GM21381 (cell line): ENCODE measurements around the gene ACTG2.
"Not testable (repeated sequence)": the region's sequence is repeated elsewhere in the genome, so short reads cannot be mapped to it uniquely, and the experiment has no call there.

Experiments
- ATAC-seq: cut with Tn5 transposase; IDR thresholded peaks from one replicate; pipeline ENCODE4 v1.9.1; 2021; ENCODE audit warnings: mild to moderate bottlenecking, moderate library complexity; ENCODE audit not compliant: unreplicated experiment

The ACTG2 gene

GRCh38 chr2:73891276-73891901 lies 1.4 kb upstream of the ACTG2 start:
- no peak for ATAC-seq

- no peak for ATAC-seq
Measured at GRCh38 chr2:73893764-73894474, 1.1 kb downstream of the ACTG2 start.

GRCh38 chr2:73894475-73894850 lies 1.7 kb downstream of the ACTG2 start:
- ATAC-seq, result no peak

GRCh38 chr2:73894877-73895276 lies 2.1 kb downstream of the ACTG2 start:
- no peak for ATAC-seq

DNA sequence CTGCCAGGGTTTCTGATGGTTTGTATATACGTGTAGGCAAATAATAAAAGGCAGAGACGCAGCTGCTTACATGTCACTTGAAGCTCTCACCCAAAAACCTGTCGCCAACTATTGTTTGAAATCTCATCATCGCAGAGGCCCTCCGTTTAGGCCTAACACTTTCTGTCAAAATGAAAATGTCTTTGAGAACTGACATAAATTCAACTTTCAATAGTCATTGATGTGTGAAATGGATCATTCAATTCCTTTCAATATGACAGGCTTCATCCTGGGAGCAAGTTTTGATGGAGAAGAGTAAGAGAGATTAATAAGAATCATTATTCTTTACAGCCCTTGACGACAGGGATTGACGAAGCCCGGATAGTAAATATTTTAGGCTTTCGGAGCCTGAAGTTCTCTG lies 2.7 kb downstream of the ACTG2 start:
- ATAC-seq, result no peak

GRCh38 chr2:73896362-73897239 lies 3.8 kb downstream of the ACTG2 start:
- ATAC-seq, result no peak

DNA sequence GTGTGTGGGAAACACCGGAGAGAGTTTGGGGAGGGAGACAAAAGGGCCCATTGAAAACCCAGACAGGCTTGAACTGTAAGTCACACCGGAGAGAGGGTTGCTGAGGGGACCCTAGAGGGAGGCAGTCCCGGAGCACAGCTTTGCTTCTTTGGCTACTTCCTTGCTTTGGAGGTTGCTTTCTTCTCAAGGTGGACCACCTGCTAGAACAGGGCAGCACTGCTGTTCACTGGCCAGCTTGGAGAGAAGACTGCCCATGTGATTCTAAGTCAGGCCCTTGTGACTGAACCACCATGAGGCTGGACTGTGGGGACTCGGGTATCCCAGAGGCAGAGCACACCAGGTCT lies 4.4 kb downstream of the ACTG2 start:
- ATAC-seq, result no peak

DNA sequence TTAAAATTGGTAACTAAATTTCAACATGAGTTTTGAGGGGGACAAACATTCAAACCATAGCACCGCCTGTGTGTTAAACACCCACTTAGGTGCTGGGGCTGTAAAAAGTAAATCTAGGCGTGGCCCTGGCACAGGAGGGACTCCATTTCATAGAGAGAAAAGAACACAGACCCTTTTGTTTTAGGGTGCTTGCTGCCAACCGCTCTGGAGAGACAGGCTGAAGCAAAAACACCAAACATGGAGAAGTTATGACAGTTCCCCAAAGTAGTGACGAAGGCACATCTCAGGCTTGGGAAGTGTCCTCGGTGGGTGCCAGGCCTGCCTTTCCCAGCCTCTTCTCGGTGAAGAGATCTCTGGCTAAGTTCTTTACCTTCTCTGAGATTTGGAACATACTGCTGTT lies 5.1 kb downstream of the ACTG2 start:
- no peak for ATAC-seq

- no peak for ATAC-seq
Measured at GRCh38 chr2:73899801-73900336, 7.1 kb downstream of the ACTG2 start.

GRCh38 chr2:73901143-73901542 lies 8.3 kb downstream of the ACTG2 start:
- no peak for ATAC-seq

GRCh38 chr2:73902284-73902683 lies 9.5 kb downstream of the ACTG2 start:
- ATAC-seq, result no peak

- ATAC-seq, result no peak
Measured at GRCh38 chr2:73903313-73903712, 10.5 kb downstream of the ACTG2 start.

- ATAC-seq, result not testable (repeated sequence)
Measured at GRCh38 chr2:73903949-73904613, 11.3 kb downstream of the ACTG2 start.

GRCh38 chr2:73904952-73905351 lies 12.1 kb downstream of the ACTG2 start:
- no peak for ATAC-seq

- ATAC-seq, result no peak
Measured at GRCh38 chr2:73906847-73907505, 14.2 kb downstream of the ACTG2 start.

- no peak for ATAC-seq
Measured at GRCh38 chr2:73907840-73908452, 15.1 kb downstream of the ACTG2 start.

DNA sequence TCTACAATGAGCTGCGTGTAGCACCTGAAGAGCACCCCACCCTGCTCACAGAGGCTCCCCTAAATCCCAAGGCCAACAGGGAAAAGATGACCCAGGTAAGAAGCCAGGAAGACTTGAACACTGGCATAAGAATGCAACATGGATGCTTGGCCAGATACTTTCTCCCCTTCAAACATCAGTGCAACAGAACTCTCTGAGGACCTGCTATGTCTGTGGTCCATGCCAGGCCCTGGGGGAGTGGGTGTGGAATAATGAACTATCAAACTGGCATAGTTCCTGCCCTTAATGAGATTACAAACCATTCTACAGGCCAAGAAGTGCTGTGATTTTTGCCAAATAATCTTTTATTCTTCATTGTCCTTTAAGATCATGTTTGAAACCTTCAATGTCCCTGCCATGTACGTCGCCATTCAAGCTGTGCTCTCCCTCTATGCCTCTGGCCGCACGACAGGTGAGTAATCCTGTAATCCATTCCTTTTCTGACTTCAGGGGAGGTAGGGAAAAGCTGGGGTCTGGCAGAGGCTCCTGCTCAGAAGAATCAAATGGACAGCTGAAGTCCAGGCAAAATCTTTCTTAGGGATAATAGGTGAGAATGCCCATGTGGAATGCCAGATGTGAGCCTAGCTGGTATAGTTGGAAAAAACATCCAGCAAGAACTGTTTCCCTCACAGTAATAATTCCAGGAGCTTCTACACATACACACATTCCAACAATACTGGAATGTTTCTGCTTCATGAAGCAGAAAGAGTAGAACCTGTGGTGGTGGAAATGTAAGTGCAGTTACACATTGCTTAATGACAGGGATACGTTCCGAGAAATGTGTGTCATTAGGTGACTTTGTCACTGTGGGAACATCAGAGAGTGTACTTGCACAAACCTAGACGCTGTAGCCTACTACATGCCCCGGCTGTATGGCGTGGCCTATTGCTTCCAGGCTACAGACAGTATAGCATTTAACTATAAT lies 16.2 kb downstream of the ACTG2 start:
- ATAC-seq, result no peak

DNA sequence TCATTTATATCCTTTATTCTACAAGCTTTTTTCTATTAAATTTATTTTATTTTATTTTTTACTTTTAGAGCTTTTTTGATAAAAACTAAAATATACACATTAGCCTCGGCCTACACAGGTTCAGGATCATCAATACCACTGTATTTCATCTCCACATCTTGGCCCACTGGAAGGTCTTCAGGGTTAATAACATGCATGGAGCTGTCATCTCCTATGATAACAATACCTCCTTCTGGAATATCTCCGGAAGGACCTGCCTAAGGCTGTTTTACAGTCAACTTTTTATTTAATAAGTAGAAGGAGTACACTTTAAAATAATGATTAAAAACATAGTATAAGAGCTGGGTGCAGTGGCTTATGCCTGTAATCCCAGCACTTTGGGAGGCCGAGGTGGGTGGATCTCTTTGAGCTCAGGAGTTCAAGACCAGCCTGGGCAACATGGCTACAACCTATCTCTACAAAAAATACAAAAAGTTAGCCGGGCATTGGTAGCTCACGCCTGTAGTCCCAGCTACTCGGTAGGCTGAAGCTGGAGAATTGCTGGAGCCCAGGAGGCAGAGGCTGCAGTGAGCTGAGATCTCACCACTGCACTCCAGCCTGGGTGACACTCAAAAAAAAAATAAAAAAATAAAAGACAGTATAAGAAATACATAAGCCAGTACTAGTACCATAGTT lies 18.2 kb downstream of the ACTG2 start:
- ATAC-seq, result no peak
